ENCODE measurements around the gene PRR11. TPM values are rescaled to one million over a fixed set of nuclear protein-coding genes. Genes with fewer than 3 reads are reported as not detected.
"Not testable (repeated sequence)": the region's sequence is repeated elsewhere in the genome, so short reads cannot be mapped to it uniquely, and the experiment has no call there.

PRR11 gene
- total RNA-seq, 1 experiment from 2014 or later, result 48.5 TPM

DNA sequence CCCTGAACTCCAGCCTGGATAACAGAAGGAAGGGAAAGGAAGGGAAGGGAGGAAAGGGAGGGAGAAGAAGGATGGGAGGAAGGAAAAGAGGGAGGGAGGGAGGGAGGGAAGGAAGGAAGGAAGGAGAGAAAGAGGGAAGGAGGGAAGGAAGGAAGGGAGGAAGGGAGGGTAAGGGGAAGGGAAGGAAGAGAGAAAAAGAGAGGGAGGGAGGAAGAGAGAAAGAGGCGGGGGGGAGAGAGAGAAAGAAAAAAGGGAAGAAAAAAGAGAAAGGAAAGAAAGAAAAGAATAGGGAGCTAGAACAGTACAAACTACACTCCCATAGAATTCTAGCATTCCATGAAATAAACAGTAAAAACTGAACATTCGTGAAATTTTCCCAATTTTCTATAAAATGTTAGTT lies 25.7 kb upstream of the PRR11 start:
- Mint-ChIP-seq H3K4me1 (ENCODE audit: insufficient read depth, unreplicated experiment) (peaks cover 5% of the 10 kb centered on the region), H3K27me3 (ENCODE audit: insufficient read depth, unreplicated experiment) (no peaks in the 10 kb centered on the region), H3K27ac (ENCODE audit: low read depth, unreplicated experiment) (no peak overlapping the region), H3K36me3 (ENCODE audit: insufficient read depth, unreplicated experiment) (peaks cover 30% of the 10 kb centered on the region), H3K9me3 (ENCODE audit: unreplicated experiment) (no peaks in the 10 kb centered on the region), H3K4me3 (ENCODE audit: unreplicated experiment) (no peak overlapping the region)
- ChIA-PET POLR2A (interaction anchor here (1.2 kb wide), 1 partner anchor 23 kb away, joined by 7 read pairs; the partner anchor contains the start of gene TRIM37), CTCF (no interaction called here)
- intact Hi-C loops (cut with micrococcal nuclease), result no loop called here
- no TSS peak for BruUV-seq (replicated peaks)
- TF ChIP-seq, protein P1, sequence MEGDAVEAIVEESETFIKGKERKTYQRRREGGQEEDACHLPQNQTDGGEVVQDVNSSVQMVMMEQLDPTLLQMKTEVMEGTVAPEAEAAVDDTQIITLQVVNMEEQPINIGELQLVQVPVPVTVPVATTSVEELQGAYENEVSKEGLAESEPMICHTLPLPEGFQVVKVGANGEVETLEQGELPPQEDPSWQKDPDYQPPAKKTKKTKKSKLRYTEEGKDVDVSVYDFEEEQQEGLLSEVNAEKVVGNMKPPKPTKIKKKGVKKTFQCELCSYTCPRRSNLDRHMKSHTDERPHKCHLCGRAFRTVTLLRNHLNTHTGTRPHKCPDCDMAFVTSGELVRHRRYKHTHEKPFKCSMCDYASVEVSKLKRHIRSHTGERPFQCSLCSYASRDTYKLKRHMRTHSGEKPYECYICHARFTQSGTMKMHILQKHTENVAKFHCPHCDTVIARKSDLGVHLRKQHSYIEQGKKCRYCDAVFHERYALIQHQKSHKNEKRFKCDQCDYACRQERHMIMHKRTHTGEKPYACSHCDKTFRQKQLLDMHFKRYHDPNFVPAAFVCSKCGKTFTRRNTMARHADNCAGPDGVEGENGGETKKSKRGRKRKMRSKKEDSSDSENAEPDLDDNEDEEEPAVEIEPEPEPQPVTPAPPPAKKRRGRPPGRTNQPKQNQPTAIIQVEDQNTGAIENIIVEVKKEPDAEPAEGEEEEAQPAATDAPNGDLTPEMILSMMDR (IDR thresholded peaks at IDR 0.05; ENCODE audit: unreplicated experiment), result no peak
- no peak for DNase-seq (ENCODE audit: unreplicated experiment)

DNA sequence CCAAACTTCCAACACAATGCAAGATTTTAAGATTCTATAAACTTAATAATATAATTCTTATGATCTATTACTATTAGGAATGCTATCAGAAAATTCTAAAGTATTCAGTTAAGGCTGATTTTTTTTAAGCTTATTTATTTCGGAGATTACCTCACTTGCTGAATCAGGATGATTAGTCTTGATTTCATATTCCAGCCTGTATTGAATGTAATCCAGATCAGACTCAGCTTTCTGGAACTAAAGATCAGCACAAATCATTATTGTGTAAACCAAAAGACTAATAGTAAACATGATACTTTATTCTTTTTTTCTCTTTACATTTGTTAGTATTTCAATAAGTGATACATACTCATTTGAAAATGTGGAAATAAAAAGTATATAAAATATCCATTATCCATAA lies 24.4 kb upstream of the PRR11 start:
- H3K9me3 Mint-ChIP-seq (ENCODE audit: unreplicated experiment), result no peaks in the 10 kb centered on the region
- POLR2A ChIA-PET, result interaction anchor here (1.0 to 1.5 kb wide), 3 partner anchors 8 to 24 kb away, joined by 5 to 7 read pairs (median 6); partner anchors contain the start of gene TRIM37
- H3K4me3 Mint-ChIP-seq (ENCODE audit: unreplicated experiment), result no peak overlapping the region
- peaks cover 5% of the 10 kb centered on the region for H3K4me1 Mint-ChIP-seq (ENCODE audit: insufficient read depth, unreplicated experiment)
- no peak overlapping the region for H3K27ac Mint-ChIP-seq (ENCODE audit: low read depth, unreplicated experiment)
- H3K27me3 Mint-ChIP-seq (ENCODE audit: insufficient read depth, unreplicated experiment), result no peaks in the 10 kb centered on the region
- TF ChIP-seq, protein P1 (IDR thresholded peaks at IDR 0.05; ENCODE audit: unreplicated experiment), result no peak
- DNase-seq (ENCODE audit: unreplicated experiment), result no peak
- BruUV-seq (replicated peaks), result no TSS peak
- intact Hi-C loops (cut with micrococcal nuclease), result no loop called here
- H3K36me3 Mint-ChIP-seq (ENCODE audit: insufficient read depth, unreplicated experiment), result peaks cover 27% of the 10 kb centered on the region
- CTCF ChIA-PET, result no interaction called here

DNA sequence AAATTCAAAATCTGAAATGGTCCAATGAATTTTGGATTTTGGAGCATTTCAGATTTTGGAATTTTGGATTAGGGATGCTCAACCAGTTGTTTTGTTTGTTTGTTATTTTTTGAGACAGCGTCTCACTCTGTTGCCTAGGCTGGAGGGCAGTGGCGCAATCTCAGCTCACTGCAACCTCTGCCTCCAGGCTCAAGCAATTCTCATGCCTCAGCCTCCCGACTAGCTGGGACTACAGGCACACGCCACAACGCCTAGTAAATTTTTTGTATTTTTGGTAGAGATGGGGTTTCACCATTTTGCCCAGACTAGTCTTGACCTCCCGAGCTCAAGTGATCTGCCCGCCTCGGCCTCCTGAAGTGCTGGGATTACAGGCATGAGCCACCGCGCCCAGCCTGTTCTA lies 17.2 kb upstream of the PRR11 start:
- H3K4me1 Mint-ChIP-seq (ENCODE audit: insufficient read depth, unreplicated experiment); CTCF ChIA-PET; H3K9me3 Mint-ChIP-seq (ENCODE audit: unreplicated experiment); DNase-seq (ENCODE audit: unreplicated experiment); BruUV-seq (replicated peaks); H3K4me3 Mint-ChIP-seq (ENCODE audit: unreplicated experiment); intact Hi-C loops (cut with micrococcal nuclease); H3K36me3 Mint-ChIP-seq (ENCODE audit: insufficient read depth, unreplicated experiment); H3K27ac Mint-ChIP-seq (ENCODE audit: low read depth, unreplicated experiment); H3K27me3 Mint-ChIP-seq (ENCODE audit: insufficient read depth, unreplicated experiment): not testable (repeated sequence)
- POLR2A ChIA-PET, result interaction anchor here (0.7 to 2.2 kb wide), 4 partner anchors 8 to 73 kb away, joined by 3 to 7 read pairs (median 4); no protein-coding TSS in a partner anchor

DNA sequence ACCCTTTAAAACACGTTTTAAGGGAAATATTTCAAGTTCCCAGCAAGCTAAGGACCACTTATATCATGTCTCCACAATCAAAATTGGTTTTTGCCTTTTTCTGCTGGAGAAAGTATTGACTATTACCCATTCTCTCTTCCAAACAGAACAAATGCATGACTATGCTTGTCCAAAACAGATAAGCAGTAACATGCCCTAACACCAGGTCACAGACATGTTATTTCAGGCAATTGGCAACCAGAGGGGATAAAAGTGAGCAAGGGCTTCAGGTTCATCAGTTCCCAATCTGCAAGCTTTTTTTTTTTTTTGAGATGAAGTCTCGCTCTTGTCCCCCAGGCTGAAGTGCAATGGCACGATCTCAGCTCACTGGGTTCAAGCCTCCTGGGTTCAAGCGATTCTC lies 15.6 kb upstream of the PRR11 start:
- no TSS peak for BruUV-seq (replicated peaks)
- intact Hi-C loops (cut with micrococcal nuclease), result no loop called here
- no peak for DNase-seq (ENCODE audit: unreplicated experiment)

More for the DNA sequence above, 15.6 kb upstream of the PRR11 start:
- Mint-ChIP-seq H3K4me1 (ENCODE audit: insufficient read depth, unreplicated experiment) (no peaks in the 10 kb centered on the region), H3K9me3 (ENCODE audit: unreplicated experiment) (no peaks in the 10 kb centered on the region), H3K36me3 (ENCODE audit: insufficient read depth, unreplicated experiment) (peaks cover 6% of the 10 kb centered on the region), H3K4me3 (ENCODE audit: unreplicated experiment) (no peak overlapping the region), H3K27me3 (ENCODE audit: insufficient read depth, unreplicated experiment) (no peaks in the 10 kb centered on the region), H3K27ac (ENCODE audit: low read depth, unreplicated experiment) (peak overlapping the region; percentile 27)
- CTCF ChIA-PET, result interaction anchor here (0.6 kb wide), 2 partner anchors 25 to 69 kb away, joined by 4 to 7 read pairs; no protein-coding TSS in a partner anchor
- POLR2A ChIA-PET, result interaction anchor here (0.6 to 2.7 kb wide), 8 partner anchors 8 to 1029 kb away, joined by 3 to 12 read pairs (median 4); partner anchors contain the start of genes PRR11 and SKA2
- TF ChIP-seq, protein P1 (IDR thresholded peaks at IDR 0.05; ENCODE audit: unreplicated experiment), result no peak

Data from MCF 10A (cell line).